ENCODE results near the gene APLP2. TPM values are rescaled to one million over a fixed set of nuclear protein-coding genes. Genes with fewer than 3 reads are reported as not detected.

The APLP2 gene
- total RNA-seq, 1 donor: 724 TPM

DNA sequence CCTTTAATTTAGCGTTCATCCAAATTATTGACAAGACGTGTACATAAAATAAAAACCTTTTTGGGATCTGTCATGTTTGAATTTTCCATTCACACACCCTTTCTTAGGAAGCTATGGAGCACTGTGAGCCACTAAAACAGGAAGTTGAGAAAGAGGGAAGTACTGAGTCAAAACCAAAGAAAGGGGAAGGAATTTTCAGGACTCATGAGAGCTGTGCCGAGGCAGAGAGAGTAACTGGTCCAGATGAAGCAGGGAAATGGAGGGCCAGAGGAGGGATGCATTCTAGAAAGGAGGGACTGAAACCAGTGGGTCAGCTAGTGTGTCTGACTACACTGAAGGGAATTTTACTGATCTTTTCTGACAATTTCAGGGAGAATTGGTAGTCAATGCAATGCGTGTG, 24.9 kb downstream of the APLP2 start:
- TF ChIP-seq, protein P1, sequence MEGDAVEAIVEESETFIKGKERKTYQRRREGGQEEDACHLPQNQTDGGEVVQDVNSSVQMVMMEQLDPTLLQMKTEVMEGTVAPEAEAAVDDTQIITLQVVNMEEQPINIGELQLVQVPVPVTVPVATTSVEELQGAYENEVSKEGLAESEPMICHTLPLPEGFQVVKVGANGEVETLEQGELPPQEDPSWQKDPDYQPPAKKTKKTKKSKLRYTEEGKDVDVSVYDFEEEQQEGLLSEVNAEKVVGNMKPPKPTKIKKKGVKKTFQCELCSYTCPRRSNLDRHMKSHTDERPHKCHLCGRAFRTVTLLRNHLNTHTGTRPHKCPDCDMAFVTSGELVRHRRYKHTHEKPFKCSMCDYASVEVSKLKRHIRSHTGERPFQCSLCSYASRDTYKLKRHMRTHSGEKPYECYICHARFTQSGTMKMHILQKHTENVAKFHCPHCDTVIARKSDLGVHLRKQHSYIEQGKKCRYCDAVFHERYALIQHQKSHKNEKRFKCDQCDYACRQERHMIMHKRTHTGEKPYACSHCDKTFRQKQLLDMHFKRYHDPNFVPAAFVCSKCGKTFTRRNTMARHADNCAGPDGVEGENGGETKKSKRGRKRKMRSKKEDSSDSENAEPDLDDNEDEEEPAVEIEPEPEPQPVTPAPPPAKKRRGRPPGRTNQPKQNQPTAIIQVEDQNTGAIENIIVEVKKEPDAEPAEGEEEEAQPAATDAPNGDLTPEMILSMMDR (IDR thresholded peaks at IDR 0.05; ENCODE audit: insufficient read depth, low read length): no peak
- H3K4me3 ChIP-seq (ENCODE audit: low read depth, low read length): no peak overlapping the region
- DNase-seq (ENCODE audit: low read depth): no peak

GRCh38 chr11:130095326-130095725, 25.6 kb downstream of the APLP2 start:
- DNase-seq (ENCODE audit: low read depth): no peak
- TF ChIP-seq, protein P1 (IDR thresholded peaks at IDR 0.05; ENCODE audit: insufficient read depth, low read length): no peak
- H3K4me3 ChIP-seq (ENCODE audit: low read depth, low read length): no peak overlapping the region

DNA sequence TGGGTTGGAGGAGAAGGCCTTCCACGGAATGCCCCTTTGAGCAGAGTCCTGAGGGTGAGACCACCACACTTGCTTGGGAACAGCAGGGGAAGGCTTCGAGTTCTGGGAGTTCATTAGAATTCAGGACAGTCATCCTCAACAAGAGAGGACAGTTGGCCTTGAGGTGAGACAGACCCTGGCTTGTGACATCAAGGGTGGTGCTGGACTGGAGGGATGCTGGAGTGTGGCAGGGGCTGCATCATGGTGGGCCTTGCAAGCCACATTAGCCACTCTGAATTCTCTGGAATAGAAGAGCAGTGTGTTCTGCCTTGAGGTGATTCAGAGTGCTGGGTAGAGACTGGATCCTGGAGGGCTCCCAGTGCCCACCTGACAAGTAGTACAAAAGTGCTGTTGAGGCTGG, 26.3 kb downstream of the APLP2 start:
- H3K4me3 ChIP-seq (ENCODE audit: low read depth, low read length): no peak overlapping the region
- TF ChIP-seq, protein P1 (IDR thresholded peaks at IDR 0.05; ENCODE audit: insufficient read depth, low read length): no peak
- no peak for DNase-seq (ENCODE audit: low read depth)

GRCh38 chr11:130096823-130097222, 27.1 kb downstream of the APLP2 start:
- DNase-seq (ENCODE audit: low read depth): no peak
- TF ChIP-seq, protein P1 (IDR thresholded peaks at IDR 0.05; ENCODE audit: insufficient read depth, low read length): no peak
- H3K4me3 ChIP-seq (ENCODE audit: low read depth, low read length): no peak overlapping the region

DNA sequence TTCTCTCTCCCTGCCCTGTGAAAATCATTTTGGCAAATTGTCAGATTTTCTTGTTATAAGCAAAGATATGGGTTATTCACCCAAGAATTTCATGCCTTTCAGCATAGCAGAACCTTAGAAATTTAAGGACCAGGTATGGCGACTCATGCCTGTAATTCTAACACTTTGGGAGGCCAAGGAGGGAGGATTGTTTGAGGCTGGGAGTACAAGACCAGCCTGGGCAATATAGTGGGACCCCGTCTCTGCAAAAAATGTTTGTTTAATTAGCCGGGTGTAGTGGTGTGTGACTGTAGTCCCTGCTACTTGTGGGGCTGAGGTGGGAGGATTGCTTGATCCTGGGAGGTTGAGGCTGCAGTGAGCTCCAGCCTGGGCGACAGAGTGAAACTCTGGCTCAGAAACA, 27.6 kb downstream of the APLP2 start:
- no peak overlapping the region for H3K4me3 ChIP-seq (ENCODE audit: low read depth, low read length)
- TF ChIP-seq, protein P1 (IDR thresholded peaks at IDR 0.05; ENCODE audit: insufficient read depth, low read length): no peak
- no peak for DNase-seq (ENCODE audit: low read depth)

- DNase-seq (ENCODE audit: low read depth): no peak
- TF ChIP-seq, protein P1 (IDR thresholded peaks at IDR 0.05; ENCODE audit: insufficient read depth, low read length): no peak
- H3K4me3 ChIP-seq (ENCODE audit: low read depth, low read length): no peak overlapping the region
Measured at GRCh38 chr11:130099356-130099755, 29.7 kb downstream of the APLP2 start.

DNA sequence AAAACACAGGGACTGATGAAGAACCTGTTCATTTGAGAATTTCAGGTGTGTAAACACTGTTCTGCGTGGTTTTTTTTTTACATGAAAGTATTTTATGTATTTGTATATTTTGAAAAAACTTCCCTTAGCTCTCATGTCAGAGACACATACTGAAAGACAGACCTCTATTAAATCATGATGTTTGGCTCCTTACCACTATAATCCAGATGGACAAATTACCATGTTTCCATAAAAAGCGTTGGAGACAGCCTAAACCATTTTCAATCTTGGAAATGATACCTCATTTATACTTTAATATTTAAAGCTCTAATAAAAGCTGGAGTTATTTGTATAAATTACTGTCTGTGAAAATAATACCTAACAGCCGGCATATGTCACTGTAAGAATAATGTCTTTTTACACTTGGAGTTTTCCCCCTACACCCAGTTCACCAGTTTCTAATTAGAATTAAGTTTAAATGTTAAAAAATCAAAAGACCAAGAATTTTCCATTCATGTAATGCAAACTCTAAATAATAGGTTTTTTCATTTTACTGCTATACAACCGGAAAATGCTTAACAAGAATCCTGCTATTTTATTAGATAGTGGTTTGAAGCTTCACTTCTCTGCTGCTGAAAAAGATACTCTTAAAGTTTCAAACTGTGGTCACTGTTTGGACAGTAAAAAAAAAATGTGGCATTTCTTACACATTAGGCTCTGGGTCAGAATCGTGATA, 30.8 kb downstream of the APLP2 start:
- TF ChIP-seq, protein P1 (IDR thresholded peaks at IDR 0.05; ENCODE audit: insufficient read depth, low read length): no peak
- no peak overlapping the region for H3K4me3 ChIP-seq (ENCODE audit: low read depth, low read length)
- no peak for DNase-seq (ENCODE audit: low read depth)

Data from fibroblast of the aortic adventitia (primary cell).